GM12878 (cell line): ENCODE data around the gene BPTF. TPM values are rescaled to one million over a fixed set of nuclear protein-coding genes. Genes with fewer than 3 reads are reported as not detected.
"Not testable (repeated sequence)": the region's sequence is repeated elsewhere in the genome, so short reads cannot be mapped to it uniquely, and the experiment has no call there.

ENCODE experiments used
- ATAC-seq: fragments of 200-7000 bp; cut with Tn5 transposase; 3 replicates; pipeline ENCODE4 v1.9.1; 2020; ENCODE audit warnings: mild to moderate bottlenecking, moderate library complexity
- BruUV-seq: library from RNA; stranded (reverse); fragments of 400-500 nt; replicated peaks from 2 replicates; lab custom pipeline; 2021; lab: Mats Ljungman, UMichigan
- CTCF ChIA-PET: fragments of 300-600 bp; sonication (Branson Sonifier 250); formaldehyde crosslinking; extraction: SDS; loops from one replicate; lab custom pipeline; 2021; ENCODE audit warnings: inconsistent platforms; lab: Yijun Ruan, JAX
- POLR2A ChIA-PET: fragments of 350-600 bp; formaldehyde crosslinking; extraction: SDS; loops from one replicate; lab custom pipeline; 2021; ENCODE audit warnings: inconsistent platforms; lab: Charles Lee
- RAD21 ChIA-PET: fragments of 300-600 bp; sonication (Branson Sonifier 250); formaldehyde crosslinking; loops from one replicate; lab custom pipeline; 2023; ENCODE audit warnings: antibody characterized with exemption; ENCODE audit not compliant: unreplicated experiment; lab: Charles Lee
- SMC1A ChIA-PET: fragments of 300-600 bp; sonication (Branson Sonifier 250); formaldehyde crosslinking; loops from one replicate; lab custom pipeline; 2023; ENCODE audit not compliant: unreplicated experiment, uncharacterized antibody; lab: Charles Lee
- DNase-seq: peaks from one replicate; pipeline ENCODE4 v3.0.0-alpha.2; 2011; ENCODE audit warnings: low read depth, low spot score
- FAIRE-seq: peaks from 3 replicates; lab custom pipeline; 2011; peaks lifted over from hg19 to GRCh38; lab: Jason Lieb, UNC
- H2AFZ ChIP-seq: 2 replicates; pipeline ENCODE4 v1.6.0; 2011; ENCODE audit warnings: low read depth, low read length, control low read depth; ENCODE audit not compliant: control insufficient read depth
- H3K27ac ChIP-seq: 2 replicates; pipeline ENCODE4 v1.5.1; 2011; ENCODE audit warnings: control low read depth; ENCODE audit not compliant: control insufficient read depth, insufficient read depth
- H3K27me3 ChIP-seq, 2 experiments: replicated peaks in 1 of 2; 2 replicates each; pipeline versions ENCODE4 v1.6.0 to v1.6.1; 2011; ENCODE audit warnings: low read length in 1 of 2; ENCODE audit not compliant: control insufficient read depth in 2 of 2, insufficient read depth in 2 of 2
- H3K36me3 ChIP-seq, 2 experiments: 2 replicates each; pipeline ENCODE4 v1.5.1; 2011; ENCODE audit warnings: low read length in 1 of 2; ENCODE audit not compliant: control insufficient read depth in 2 of 2, insufficient read depth in 2 of 2
- H3K4me1 ChIP-seq: 2 replicates; pipeline ENCODE4 v1.6.1; 2011; ENCODE audit warnings: mild to moderate bottlenecking, low read length, moderate library complexity, mixed read lengths; ENCODE audit not compliant: control insufficient read depth, insufficient read depth
- H3K4me2 ChIP-seq: 2 replicates; pipeline ENCODE4 v1.6.0; 2011; ENCODE audit warnings: control low read depth; ENCODE audit not compliant: control insufficient read depth, insufficient read depth
- H3K4me3 ChIP-seq: fragments of 200-600 bp; sonication (generic); 2 replicates; pipeline ENCODE4 v1.5.1; 2016
- H3K79me2 ChIP-seq: 2 replicates; pipeline ENCODE4 v1.6.0; 2011; ENCODE audit warnings: low read length; ENCODE audit not compliant: control insufficient read depth, insufficient read depth
- H3K9ac ChIP-seq: 2 replicates; pipeline ENCODE4 v1.8.0; 2011; ENCODE audit warnings: low read length, control low read depth, mixed read lengths; ENCODE audit not compliant: control insufficient read depth, insufficient read depth
- H3K9me3 ChIP-seq: replicated peaks from 3 replicates; pipeline ENCODE4 v1.5.1; 2011; ENCODE audit warnings: mild to moderate bottlenecking, low read length; ENCODE audit not compliant: control insufficient read depth, insufficient read depth
- H4K20me1 ChIP-seq: 2 replicates; pipeline ENCODE4 v1.6.0; 2011; ENCODE audit not compliant: control insufficient read depth, insufficient read depth
- EGR1 ChIP-seq, 2 experiments: IDR thresholded peaks; 1 replicate in 1 of 2; 2 replicates in 1 of 2; pipeline ENCODE4 v1.6.1; 2011 to 2012; ENCODE audit warnings: low read depth in 2 of 2, low read length in 2 of 2, borderline replicate concordance in 1 of 2, mild to moderate bottlenecking in 1 of 2, moderate library complexity in 1 of 2
- HDGF ChIP-seq: fragments of 450-650 bp; IDR thresholded peaks from 2 replicates; pipeline ENCODE4 v1.6.1; 2016; ENCODE audit warnings: antibody characterized with exemption
- IKZF1 ChIP-seq: fragments of 450-650 bp; conservative IDR thresholded peaks from 2 replicates; pipeline ENCODE4 v1.6.1; 2017; ENCODE audit warnings: antibody characterized with exemption, mild to moderate bottlenecking
- MLLT1 ChIP-seq: fragments of 450-650 bp; IDR thresholded peaks from 2 replicates; pipeline ENCODE4 v1.6.1; 2016; ENCODE audit warnings: mild to moderate bottlenecking
- MTA2 ChIP-seq: fragments of 450-650 bp; IDR thresholded peaks from 2 replicates; pipeline ENCODE4 v1.6.1; 2016; ENCODE audit warnings: low read depth, mild to moderate bottlenecking, moderate library complexity
- NBN ChIP-seq: fragments of 450-650 bp; IDR thresholded peaks from 2 replicates; pipeline ENCODE4 v1.6.1; 2016
- NFXL1 ChIP-seq: fragments of 450-650 bp; IDR thresholded peaks from 2 replicates; pipeline ENCODE4 v1.6.1; 2017; ENCODE audit warnings: antibody characterized with exemption, mild to moderate bottlenecking, borderline replicate concordance
- POLR2A ChIP-seq: IDR thresholded peaks from 2 replicates; pipeline ENCODE4 v1.6.1; 2011; ENCODE audit warnings: low read depth, mild to moderate bottlenecking, low read length
- POLR2AphosphoS5 ChIP-seq: IDR thresholded peaks from 2 replicates; pipeline ENCODE4 v1.6.1; 2011; ENCODE audit warnings: mild to moderate bottlenecking, low read length, inconsistent platforms
- SMAD5 ChIP-seq: IDR thresholded peaks from 2 replicates; pipeline ENCODE4 v1.6.1; 2016; ENCODE audit warnings: antibody characterized with exemption, low read depth
- WGBS: methylation state at CpG from one replicate; pipeline ENCODE4 v1.1.6; 2016; ENCODE audit warnings: low lambda C conversion rate; ENCODE audit not compliant: insufficient replicate concordance, insufficient coverage; ENCODE audit errors: missing lambda C conversion rate; 5-methylcytosine and 5-hydroxymethylcytosine counted together
- in situ Hi-C: fragments of 300-500 bp; cut with MboI; formaldehyde crosslinking; loops from 9 replicates; pipeline ENCODE4 v1.14.3; 2018; ENCODE audit warnings: mixed read lengths
- intact Hi-C: fragments of 100-400 bp; cut with micrococcal nuclease; formaldehyde crosslinking; loops from one replicate; pipeline ENCODE4 v1.14.2; 2022; ENCODE audit not compliant: unreplicated experiment
- polyA plus RNA-seq, 11 experiments: library from polyadenylated mRNA; depleted of rRNA in 4 of 11; unstranded in 6 of 11; stranded (reverse) in 5 of 11; fragments of >200 nt; fragmentation: Nextera tagmentation in 4 of 11; fragmentation: Illumina TruSeq in 1 of 11; extraction: Ambion mirVana in 4 of 11; extraction: Trizol in 1 of 11; gene quantifications; 1 replicate in 1 of 11; 2 replicates in 10 of 11; pipeline versions ENCODE4 v1.2.1 to v1.2.3, GENCODE V29; 2011 to 2016; ENCODE audit warnings: inconsistent platforms in 2 of 11, missing spikeins in 2 of 11, low read depth in 1 of 11
- total RNA-seq, 4 experiments: library from RNA; depleted of rRNA in 3 of 4; stranded (reverse); fragments of >200 nt in 3 of 4; fragmentation: Illumina TruSeq in 1 of 4; extraction: Trizol in 1 of 4; gene quantifications; 2 replicates each; pipeline versions ENCODE4 v1.2.1 to v1.2.3, GENCODE V29; 2013 to 2021

The BPTF gene
- total and polyA plus RNA-seq, 10 of the 15 experiments (the other 5 are each of a cell fraction or from before 2014, with no cell fraction given), result 19.4 to 78.3 (median 44.8) TPM

DNA sequence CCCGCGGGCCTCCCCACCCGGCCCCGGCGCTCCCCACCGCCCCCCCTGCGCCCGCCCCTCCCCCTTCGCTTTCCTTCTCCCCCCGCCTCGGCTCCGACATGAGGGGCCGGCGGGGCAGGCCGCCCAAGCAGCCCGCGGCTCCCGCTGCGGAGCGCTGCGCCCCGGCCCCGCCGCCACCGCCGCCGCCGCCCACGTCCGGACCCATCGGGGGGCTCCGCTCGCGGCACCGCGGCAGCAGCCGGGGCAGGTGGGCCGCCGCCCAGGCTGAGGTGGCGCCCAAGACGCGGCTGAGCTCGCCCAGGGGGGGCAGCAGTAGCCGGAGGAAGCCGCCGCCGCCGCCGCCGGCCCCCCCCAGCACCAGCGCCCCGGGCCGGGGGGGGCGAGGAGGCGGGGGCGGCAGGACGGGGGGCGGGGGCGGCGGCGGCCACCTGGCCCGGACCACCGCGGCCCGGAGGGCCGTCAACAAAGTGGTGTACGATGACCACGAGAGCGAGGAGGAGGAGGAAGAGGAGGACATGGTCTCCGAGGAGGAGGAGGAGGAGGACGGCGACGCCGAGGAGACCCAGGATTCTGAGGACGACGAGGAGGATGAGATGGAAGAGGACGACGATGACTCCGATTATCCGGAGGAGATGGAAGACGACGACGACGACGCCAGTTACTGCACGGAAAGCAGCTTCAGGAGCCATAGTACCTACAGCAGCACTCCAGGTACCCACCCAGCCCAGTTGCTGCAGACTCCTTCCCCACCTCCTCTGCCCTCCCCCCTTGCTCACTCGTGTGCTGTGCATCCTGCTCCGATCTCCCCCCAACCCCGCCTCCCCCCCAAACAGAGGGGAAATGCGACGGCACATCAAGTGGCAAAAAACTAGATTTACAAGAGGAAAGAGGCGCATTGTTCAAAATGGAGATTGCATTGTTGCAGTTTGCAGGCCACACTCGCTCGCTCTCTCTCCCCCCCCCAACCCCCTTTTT lies 611 bp downstream of the BPTF start:
- FAIRE-seq, in situ Hi-C loops: not testable (repeated sequence)
- peak; percentile 50 for TF ChIP-seq POLR2A
- TF ChIP-seq POLR2AphosphoS5, result peak; percentile 43; the same call in 1 of the 2 replicates
- TF ChIP-seq IKZF1, result peak; percentile 25
- TF ChIP-seq SMAD5, result peak; percentile 59; the same call in 1 of the 2 replicates
- TF ChIP-seq NFXL1, result peak; percentile 90
- TF ChIP-seq MTA2, result 0 out of 2 replicates have a peak, but pooled peaks have one; percentile 34
- peak; percentile 53 for TF ChIP-seq MLLT1
- TF ChIP-seq HDGF, result peak; percentile 79
- TF ChIP-seq EGR1 (IDR thresholded peaks at IDR 0.05; ENCODE audit: borderline replicate concordance in 1 of 2, low read depth in 2 of 2, low read length in 2 of 2), result peak in 1 of 2 experiments; percentile 73; a peak in 2 of 3 replicates
- TF ChIP-seq NBN, result peak; percentile 49; the same call in 1 of the 2 replicates
- TF ChIP-seq, all 136 proteins: peak for 10; not testable (repeated sequence) for 126
- SMC1A ChIA-PET, result interaction anchor here (4.8 to 6.5 kb wide), 2 partner anchors 13 to 25 kb away, joined by 63 to 64 read pairs; no protein-coding TSS in a partner anchor
- Histone ChIP-seq H3K4me2 (peak overlapping the region; percentile 60; the same call in 1 of the 2 replicates), H3K4me1 (peaks cover 26% of the 10 kb centered on the region), H3K9ac (peak overlapping the region; percentile 74), H3K4me3 (peak overlapping the region; percentile 84), H3K27ac (peak overlapping the region; percentile 83), H2AFZ (peak overlapping the region; percentile 51), H3K79me2 (peaks cover 48% of the 10 kb centered on the region)
- peak; percentile 38 for DNase-seq
- ATAC-seq, result peak; percentile 14
- H3K9me3 ChIP-seq, H4K20me1 ChIP-seq, H3K27me3 ChIP-seq, H3K36me3 ChIP-seq, BruUV-seq: not testable (repeated sequence)
- CTCF ChIA-PET, result interaction anchor here (1.1 to 11.1 kb wide), 4 partner anchors 12 to 133 kb away, joined by 3 to 133 read pairs (median 24); no protein-coding TSS in a partner anchor
- POLR2A ChIA-PET, result interaction anchor here (0.7 to 4.1 kb wide), 3 partner anchors 12 to 110 kb away, joined by 4 to 29 read pairs (median 7); no protein-coding TSS in a partner anchor
- intact Hi-C loops, result loop anchor here (1.0 to 5.0 kb wide), 2 partner anchors 26 to 109 kb away; partner anchors contain the start of gene NOL11
- RAD21 ChIA-PET, result interaction anchor here (3.3 to 4.0 kb wide), 3 partner anchors 12 to 26 kb away, joined by 29 to 67 read pairs (median 34); no protein-coding TSS in a partner anchor
- 2% methylated on average over 27 of the region's 94 CpGs for WGBS
